NCI-H1930 (cell line): ENCODE data around the gene TBC1D19.
"Not testable (repeated sequence)": the region's sequence is repeated elsewhere in the genome, so short reads cannot be mapped to it uniquely, and the experiment has no call there.

Source experiments
- DNase-seq, 2 experiments: peaks; one replicate each; lab custom pipeline; 2025; lab: John Stamatoyannopoulos, UW

Gene TBC1D19

DNA sequence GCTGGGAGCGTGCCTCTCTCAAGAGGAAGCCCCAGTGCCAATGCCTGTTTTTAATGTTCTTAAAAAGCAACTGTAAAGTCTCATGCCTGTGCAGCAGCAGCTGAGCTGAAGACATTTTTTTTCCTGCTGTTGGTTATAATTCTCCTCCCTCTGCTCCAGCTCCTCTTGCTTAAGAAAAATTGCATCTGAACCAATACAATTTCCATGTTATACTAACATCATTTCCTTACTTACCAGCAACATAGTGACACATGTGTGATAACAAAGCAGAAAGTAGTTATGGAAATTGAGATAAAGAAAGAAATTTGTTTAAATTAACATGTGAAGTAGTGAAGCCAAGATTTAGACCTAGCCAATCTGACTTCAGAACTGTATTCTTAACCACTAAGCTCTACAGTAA lies 101.4 kb downstream of the TBC1D19 start:
- no peak for DNase-seq

DNA sequence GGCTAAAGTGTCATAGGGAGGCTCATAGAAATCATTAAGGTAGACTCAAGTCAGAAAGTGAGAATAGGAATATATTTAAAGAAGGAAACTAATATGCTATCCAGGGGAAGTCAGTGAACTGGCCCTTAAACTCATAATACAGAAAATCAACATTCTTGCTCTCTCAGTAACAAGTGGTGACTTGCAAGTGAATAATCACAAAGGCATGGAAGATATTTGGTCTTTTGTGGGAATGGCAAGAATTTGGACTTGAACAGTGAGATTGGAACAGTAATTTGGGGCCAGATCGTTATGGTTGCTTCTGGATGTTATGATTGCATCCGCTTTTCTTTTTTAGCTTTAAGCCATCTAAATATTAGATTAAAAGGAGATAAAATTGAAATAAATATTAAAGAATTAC lies 103.8 kb downstream of the TBC1D19 start:
- DNase-seq = no peak

- DNase-seq = no peak
Observed at GRCh38 chr4:26690506-26690905, 106.6 kb downstream of the TBC1D19 start.

- DNase-seq = no peak
Observed at GRCh38 chr4:26692014-26692726, 108.3 kb downstream of the TBC1D19 start.

GRCh38 chr4:26694131-26694530 lies 110.2 kb downstream of the TBC1D19 start:
- not testable (repeated sequence) for DNase-seq

GRCh38 chr4:26700110-26700509 lies 116.2 kb downstream of the TBC1D19 start:
- DNase-seq = no peak

- no peak for DNase-seq
Observed at GRCh38 chr4:26701095-26701494, 117.2 kb downstream of the TBC1D19 start.

- no peak for DNase-seq
Observed at GRCh38 chr4:26701786-26702227, 117.9 kb downstream of the TBC1D19 start.

GRCh38 chr4:26707342-26707741 lies 123.5 kb downstream of the TBC1D19 start:
- DNase-seq = no peak

- no peak for DNase-seq
Observed at GRCh38 chr4:26709246-26709645, 125.4 kb downstream of the TBC1D19 start.

- DNase-seq = no peak
Observed at GRCh38 chr4:26713563-26714151, 129.8 kb downstream of the TBC1D19 start.

GRCh38 chr4:26715636-26716242 lies 131.9 kb downstream of the TBC1D19 start:
- no peak for DNase-seq

DNA sequence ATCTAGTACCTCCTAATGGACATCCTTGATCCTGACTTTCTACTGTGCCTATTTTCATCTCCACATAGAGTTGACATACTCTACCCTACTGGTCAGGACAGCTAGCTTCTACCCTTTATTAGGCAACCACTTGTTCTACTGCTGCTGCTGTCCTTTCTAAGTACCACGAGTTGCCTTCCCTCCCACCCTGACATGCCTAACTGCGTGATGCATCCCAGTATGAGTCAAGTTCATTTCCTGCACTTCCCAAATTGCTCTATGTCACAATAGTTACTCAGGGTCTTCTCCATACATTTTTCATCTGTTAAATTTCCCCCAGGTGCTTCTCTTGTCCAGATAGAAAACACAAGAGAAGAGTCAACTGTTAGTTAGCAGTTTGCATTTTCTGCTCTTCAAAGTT lies 133.4 kb downstream of the TBC1D19 start:
- DNase-seq = no peak

- peak in 1 of 2 experiments; percentile 6 for DNase-seq
Observed at GRCh38 chr4:26719954-26720552, 136.2 kb downstream of the TBC1D19 start.

GRCh38 chr4:26721685-26722084 lies 137.8 kb downstream of the TBC1D19 start:
- DNase-seq = no peak

DNA sequence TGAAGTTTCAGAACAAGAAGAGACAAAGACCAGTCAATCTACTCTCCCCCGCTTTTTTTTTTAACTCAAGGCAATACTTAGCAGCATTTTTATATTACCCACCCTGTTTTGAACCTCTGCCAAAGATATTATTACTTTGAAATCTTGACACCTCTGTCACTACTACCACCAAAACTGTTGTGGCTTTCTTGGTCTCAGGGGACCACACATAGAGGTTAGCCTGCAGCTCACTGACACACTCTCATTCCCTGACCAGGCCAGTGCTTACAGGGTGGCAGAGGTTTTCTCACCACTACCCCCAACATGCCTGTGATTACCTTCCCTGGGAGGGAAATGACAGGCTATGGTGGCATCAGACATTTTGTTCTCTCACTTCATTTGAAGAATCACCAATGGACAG lies 139.3 kb downstream of the TBC1D19 start:
- DNase-seq = no peak

GRCh38 chr4:26724534-26724933 lies 140.7 kb downstream of the TBC1D19 start:
- DNase-seq = no peak

- DNase-seq = no peak
Observed at GRCh38 chr4:26726655-26727387, 142.9 kb downstream of the TBC1D19 start.

DNA sequence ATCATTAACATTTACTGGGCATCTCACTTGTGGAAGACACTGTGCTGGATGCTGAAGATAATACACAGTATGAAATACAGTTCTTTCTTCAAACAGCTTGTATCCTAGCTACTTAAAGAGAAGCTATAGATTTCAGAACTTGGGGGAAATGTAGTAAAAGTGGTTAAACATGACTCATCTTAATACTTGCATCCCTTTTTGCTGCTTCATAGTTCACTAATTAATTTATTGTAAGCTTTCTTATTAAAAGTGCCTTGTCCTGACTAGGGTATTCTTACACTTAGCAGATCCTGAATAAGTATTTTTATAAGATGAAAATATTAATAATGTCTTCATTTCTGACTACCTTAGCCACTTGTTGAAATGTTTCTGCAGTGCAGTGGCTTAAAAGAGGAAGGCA lies 144.0 kb downstream of the TBC1D19 start:
- DNase-seq = no peak

DNA sequence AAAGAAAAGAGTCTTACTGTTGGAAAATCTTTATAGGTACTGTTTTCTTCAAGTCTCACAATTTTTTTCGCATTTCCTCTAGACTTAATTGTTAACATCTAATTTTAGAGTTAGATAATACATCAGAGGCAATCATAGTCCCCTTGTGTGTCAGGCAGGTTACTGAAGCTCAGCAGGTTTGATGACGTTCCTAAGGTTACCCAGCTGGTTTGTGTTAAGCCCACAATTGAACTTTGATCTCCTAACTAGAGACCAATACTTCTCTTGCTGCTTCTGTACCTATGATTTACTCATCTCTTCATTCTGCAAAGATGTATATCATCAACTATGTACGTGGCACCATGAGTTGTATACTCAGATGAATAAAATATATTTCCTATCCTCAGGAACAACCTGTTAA lies 145.1 kb downstream of the TBC1D19 start:
- DNase-seq = no peak

GRCh38 chr4:26729547-26729946 lies 145.7 kb downstream of the TBC1D19 start:
- DNase-seq = no peak

DNA sequence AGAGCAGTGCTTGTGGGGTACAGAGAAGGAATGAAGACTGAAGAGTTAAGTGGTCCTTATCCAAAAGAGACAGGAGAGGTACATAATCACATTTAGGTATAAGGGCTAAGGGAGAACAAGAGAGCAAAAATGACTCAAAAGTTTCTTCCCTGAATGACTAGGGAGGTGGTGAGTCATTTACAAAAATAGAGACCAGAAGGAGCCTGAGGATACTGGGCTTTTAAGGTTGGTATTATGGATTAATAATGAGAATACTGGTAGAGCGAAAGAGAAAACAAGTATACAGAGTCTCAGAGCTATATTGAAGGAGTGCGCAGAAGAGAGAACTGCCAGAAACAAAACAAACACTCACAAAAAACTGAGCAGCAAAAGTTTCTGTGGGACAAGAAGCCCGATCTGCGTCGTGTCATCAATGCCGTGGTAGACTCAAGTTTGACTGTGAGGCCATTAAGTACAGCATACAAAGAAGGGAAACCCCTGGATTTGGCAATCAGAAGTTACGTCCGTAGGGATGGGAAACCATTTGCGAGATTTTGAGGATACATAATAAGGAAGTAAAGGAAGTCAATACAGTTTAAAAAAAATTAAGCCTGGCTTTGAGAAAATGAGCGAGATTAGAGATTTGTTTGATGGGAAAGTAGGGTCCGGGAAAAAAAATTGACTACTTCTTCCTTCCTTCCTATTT lies 147.6 kb downstream of the TBC1D19 start:
- no peak for DNase-seq
